Measurements from ENCODE around the gene JAG2. TPM values are rescaled to one million over a fixed set of nuclear protein-coding genes. Genes with fewer than 3 reads are reported as not detected.

Gene JAG2
- polyA plus RNA-seq, 4 donors: 6.8 to 11.4 (median 9.8) TPM

- no peak for DNase-seq (ENCODE audit: low read depth in 4 of 4, low spot score in 2 of 4)
Measured at GRCh38 chr14:105153331-105153731, 15.2 kb downstream of the JAG2 start.

DNA sequence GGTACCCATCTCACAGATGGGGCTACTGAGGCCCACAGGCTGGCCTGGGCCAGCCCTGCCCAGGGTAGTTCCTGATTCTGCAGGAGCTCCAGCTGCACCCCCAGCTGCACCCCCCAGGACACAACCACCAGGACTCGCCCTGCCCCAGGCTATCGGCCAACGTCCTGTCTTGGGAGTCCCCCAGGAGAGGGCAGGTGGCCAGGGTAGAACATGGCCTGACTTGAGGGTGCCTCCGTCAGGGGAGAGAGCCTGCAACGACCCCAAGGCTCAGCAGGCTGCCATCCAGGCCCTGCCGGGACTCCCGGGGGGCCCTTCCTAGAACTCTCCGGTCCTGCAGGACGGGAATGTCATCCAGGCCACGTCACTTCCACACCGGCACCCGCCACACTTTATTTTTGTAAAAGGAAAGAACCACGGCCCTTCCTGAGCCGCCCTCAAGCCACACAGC is 15.8 kb downstream of the JAG2 start:
- no peak for DNase-seq (ENCODE audit: low read depth in 4 of 4, low spot score in 2 of 4)

GRCh38 chr14:105151838-105152793 is 16.5 kb downstream of the JAG2 start:
- DNase-seq (ENCODE audit: low read depth in 4 of 4, low spot score in 2 of 4): no peak

GRCh38 chr14:105151084-105151837 is 17.3 kb downstream of the JAG2 start:
- DNase-seq (ENCODE audit: low read depth in 4 of 4, low spot score in 2 of 4): no peak

DNA sequence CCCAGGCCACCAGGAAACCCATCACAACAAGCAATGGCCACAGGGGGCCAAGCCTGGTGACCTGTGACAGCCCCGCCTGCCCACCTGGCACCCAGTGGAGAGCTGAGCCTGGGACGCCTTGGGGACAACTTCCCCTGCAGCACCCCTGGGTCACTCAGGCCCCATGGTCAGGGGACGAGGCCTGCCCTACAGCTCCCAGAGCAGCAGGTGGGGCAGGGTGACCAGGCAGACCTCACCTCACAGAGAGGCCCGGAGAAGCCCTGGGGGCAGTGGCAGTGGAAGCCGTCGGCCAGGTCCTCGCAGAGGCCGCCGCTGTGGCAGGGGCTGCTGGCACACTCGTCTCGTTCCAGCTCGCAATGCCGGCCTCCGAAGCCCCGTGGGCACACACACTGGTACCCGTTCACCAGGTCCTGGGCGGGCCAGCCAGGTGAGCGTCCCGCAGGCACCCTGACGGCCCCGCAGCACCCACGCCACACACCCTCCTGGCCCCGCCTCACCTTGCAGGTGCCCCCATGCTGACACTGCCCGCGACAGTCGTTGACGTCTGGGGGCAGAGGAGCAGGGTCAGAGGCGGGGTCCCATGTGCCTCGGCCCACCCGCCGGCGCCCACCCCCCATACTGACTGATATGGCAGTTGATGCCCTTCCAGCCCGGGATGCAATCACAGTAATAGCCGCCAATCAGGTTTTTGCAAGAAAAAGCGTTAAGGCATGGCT is 18.1 kb downstream of the JAG2 start:
- no peak for DNase-seq (ENCODE audit: low read depth in 4 of 4, low spot score in 2 of 4)

- DNase-seq (ENCODE audit: low read depth in 4 of 4, low spot score in 2 of 4): no peak
Measured at GRCh38 chr14:105150026-105150367, 18.6 kb downstream of the JAG2 start.

DNA sequence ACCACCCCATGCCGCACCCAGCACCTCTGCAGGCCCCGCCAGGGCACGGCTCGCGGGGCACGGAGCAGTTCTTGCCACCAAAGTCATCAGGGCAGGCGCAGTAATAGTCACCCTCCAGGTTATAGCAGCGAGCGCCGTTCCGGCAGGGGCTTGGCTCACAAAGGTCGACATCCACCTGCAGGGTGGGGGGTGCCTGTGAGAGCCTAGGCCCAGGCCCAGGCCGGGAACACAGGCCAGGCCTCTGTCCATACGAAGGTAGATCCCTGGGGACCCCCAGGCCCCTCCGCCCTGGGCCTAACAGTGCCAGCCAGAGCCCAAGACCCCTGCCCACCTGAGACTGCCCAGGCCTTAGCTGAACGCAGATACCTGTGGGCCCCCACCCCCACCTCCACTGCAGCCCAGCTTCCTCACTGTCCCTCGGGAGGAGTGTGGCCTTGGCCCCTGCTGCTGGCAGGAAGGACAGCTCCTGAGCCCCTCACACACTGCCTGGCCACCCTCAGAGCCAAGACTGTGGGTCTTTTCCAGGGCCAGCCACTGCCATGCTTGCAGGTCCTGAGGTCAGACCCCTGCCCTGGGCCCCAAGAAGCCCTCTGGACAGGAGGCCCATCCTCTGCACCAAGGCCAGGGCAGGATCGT is 19.3 kb downstream of the JAG2 start:
- no peak for DNase-seq (ENCODE audit: low read depth in 4 of 4, low spot score in 2 of 4)

- DNase-seq (ENCODE audit: low read depth in 4 of 4, low spot score in 2 of 4): no peak
Measured at GRCh38 chr14:105148604-105149145, 19.9 kb downstream of the JAG2 start.

DNA sequence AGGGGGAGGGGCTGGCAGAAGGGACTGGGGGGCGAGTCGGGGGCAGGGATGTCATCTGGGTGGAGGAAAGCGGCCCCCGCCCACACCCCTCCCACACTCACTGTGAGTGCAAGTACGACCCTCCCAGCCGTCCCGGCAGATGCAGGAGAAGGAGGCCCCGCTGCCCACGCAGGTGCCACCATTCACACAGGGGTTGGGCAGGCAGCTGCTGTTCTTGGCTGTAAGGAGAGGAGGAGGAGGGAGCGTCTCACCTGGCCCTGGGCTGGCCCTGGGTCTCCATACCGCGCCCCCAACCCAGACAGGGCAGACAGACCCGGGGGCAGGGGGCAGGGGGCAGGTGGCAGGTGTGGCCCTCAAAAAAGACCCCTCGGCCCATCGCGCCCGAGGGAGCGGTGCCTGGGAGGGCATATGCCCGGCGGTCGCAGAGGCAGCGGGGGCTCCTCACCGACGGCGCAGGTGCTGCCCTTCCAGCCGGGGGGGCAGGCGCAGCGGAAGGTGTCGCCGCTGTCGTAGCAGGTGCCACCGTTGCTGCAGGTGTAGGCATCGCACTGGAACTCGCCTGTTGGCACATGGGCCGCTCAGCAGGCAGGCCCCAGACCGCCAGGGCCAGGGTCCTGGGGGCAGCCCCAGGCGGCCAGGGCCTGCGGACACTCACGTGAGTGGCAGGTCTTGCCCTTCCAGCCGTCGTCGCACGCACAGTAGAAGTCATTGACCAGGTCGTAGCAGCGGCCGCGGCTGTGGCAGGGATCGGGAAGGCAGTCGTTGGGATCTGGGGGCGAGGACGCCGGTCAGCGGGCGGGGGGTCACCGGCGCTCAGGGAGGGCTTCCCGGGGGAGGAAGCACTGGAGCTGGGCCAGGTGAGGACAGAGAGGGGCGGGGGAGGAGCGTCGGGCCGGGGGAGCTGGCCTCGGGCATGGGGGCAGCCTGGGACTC is 20.6 kb downstream of the JAG2 start:
- DNase-seq (ENCODE audit: low read depth in 4 of 4, low spot score in 2 of 4): no peak

- DNase-seq (ENCODE audit: low read depth in 4 of 4, low spot score in 2 of 4): no peak
Measured at GRCh38 chr14:105146976-105147635, 21.5 kb downstream of the JAG2 start.

GRCh38 chr14:105146181-105146975 is 22.2 kb downstream of the JAG2 start:
- DNase-seq (ENCODE audit: low read depth in 4 of 4, low spot score in 2 of 4): no peak

DNA sequence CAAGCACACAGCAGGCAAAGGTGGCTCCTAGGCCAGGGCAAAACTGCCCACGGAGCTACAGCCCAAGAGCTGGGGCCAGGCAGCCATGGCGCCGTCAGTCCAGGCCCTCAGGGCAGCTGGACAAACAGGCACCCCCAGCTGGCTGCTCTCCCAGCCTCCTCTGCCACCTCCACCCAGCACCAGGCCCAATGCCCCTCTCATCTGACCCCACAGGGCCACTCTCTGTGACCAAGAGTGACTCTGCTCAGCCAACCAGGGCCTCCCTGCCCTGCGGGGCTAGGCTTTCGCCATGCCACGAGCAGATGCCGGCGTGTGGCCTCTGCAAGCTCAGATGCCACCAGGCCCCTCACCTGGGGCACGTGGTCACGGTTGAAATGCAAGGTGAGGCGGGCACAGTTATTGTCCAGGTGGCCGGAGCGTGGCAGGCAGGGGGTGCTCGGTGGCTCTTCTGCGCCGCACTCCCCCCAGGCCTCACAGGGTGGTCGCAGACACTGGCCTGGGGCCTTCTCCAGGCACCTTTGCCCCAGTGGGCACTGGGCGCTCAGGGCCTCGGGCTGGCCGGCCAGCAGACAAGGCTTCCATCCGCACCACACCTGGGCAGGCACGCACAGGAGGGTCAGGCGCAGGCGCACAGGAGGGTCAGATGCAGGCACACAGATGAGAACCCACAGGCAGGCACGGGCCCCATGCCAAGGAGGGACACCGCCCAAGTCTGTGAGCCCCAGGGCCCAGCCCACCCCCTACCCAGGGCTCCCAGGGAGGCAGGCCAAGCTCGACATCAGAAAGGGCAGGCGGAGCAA is 23.0 kb downstream of the JAG2 start:
- DNase-seq (ENCODE audit: low read depth in 4 of 4, low spot score in 2 of 4): no peak

DNA sequence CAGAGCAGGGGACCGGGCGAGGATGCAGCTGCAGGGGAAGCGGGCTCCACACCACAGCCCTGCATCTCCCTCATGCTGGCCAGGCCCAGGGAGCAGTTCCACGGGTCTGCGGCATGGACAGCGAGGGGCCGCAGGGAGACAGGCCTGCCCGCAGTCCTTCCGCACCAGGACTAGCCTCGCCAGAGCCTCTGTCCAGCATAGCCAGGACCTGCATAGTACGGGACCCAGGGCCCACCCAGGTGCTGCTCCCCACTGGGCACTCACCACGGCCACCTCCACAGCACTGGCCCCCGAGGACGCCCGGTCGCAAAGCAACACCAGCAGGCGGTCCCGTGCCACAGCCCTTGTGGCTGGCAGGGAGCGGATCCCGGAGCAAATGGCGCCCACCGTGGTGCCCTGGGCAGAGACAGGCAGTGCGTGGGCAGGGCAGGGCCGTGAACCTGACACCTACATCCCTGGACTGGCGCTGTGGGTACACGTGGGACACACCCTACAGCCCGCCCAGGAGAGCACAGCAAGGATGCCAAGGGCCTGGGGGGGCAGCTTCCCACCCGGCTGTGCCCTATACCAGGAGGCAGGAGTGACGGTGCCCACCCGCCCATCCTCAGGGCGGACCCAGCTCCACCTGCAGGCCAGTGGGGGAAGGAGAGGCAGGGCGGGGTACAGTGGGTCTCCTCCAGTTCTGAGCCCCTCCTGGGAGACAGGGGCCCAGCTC is 23.8 kb downstream of the JAG2 start:
- no peak for DNase-seq (ENCODE audit: low read depth in 4 of 4, low spot score in 2 of 4)

DNA sequence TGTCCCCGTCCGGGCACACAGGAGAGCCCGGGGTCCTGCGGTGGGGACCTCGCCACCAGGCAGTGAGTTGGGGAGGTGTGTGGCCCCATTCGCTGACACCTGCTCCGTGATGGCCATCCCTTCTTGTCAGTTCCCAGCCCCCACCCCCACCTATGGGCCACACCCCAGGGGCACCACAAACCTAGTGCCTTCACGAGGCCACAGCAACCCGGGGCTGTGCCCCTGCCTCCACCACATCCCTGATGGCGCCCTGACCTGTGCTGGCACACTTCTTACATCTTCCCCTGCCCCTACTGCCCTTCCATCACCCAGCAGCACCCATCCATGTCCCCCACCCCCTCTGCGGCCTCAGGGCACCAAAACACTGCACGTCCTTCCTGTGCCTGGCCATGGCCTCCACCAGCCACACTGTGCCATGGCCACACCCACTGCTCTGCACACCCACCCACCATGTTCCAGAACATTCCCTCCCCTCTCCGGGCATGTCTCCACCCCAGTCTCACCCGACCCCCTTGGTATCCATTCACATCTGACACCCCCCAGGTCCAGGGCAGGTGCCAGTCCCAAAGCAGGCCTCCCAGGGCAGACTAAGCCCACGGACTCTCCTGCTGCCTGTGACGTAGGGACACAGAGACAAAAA is 24.4 kb downstream of the JAG2 start:
- no peak for DNase-seq (ENCODE audit: low read depth in 4 of 4, low spot score in 2 of 4)

- no peak for DNase-seq (ENCODE audit: low read depth in 4 of 4, low spot score in 2 of 4)
Measured at GRCh38 chr14:105143451-105144025, 25.0 kb downstream of the JAG2 start.
